Keratinocyte (primary cell): ENCODE results near the gene HLA-B. TPM values are rescaled to one million over a fixed set of nuclear protein-coding genes. Genes with fewer than 3 reads are reported as not detected.

Source experiments
- DNase-seq: peaks from one replicate; pipeline ENCODE4 v3.0.0-alpha.2; 2011; ENCODE audit warnings: low read depth, missing footprints, low spot score
- FAIRE-seq: peaks from 2 replicates; lab custom pipeline; 2011; peaks lifted over from hg19 to GRCh38; lab: Jason Lieb, UNC
- H2AFZ ChIP-seq: 2 replicates; pipeline ENCODE4 v1.6.0; 2012; ENCODE audit warnings: low read length, control low read depth, inconsistent platforms; ENCODE audit not compliant: control insufficient read depth
- H3K27ac ChIP-seq: 2 replicates; pipeline ENCODE4 v1.5.1; 2011; ENCODE audit warnings: low read length; ENCODE audit not compliant: control insufficient read depth, insufficient read depth
- H3K27me3 ChIP-seq: 3 replicates; pipeline ENCODE4 v1.6.0; 2011; ENCODE audit warnings: low read length; ENCODE audit not compliant: control insufficient read depth, insufficient read depth; ENCODE audit errors: extremely low read depth
- H3K36me3 ChIP-seq, 2 experiments: 2 replicates in 1 of 2; 3 replicates in 1 of 2; pipeline ENCODE4 v1.5.1; 2011; ENCODE audit warnings: low read length in 2 of 2, mild to moderate bottlenecking in 1 of 2; ENCODE audit not compliant: control insufficient read depth in 2 of 2, insufficient read depth in 2 of 2; ENCODE audit errors: extremely low read depth in 1 of 2
- H3K4me1 ChIP-seq: 3 replicates; pipeline ENCODE4 v1.5.1; 2011; ENCODE audit warnings: low read length; ENCODE audit not compliant: control insufficient read depth, insufficient read depth; ENCODE audit errors: extremely low read depth
- H3K4me2 ChIP-seq: 3 replicates; pipeline ENCODE4 v1.6.0; 2011; ENCODE audit warnings: low read depth, low read length; ENCODE audit not compliant: control insufficient read depth, insufficient read depth; ENCODE audit errors: extremely low read depth
- H3K4me3 ChIP-seq, 3 experiments: fragments of 200-600 bp in 1 of 3; sonication (generic) in 1 of 3; 2 replicates in 2 of 3; 3 replicates in 1 of 3; pipeline ENCODE4 v1.5.1; 2011 to 2016; ENCODE audit warnings: low read length in 3 of 3, mild to moderate bottlenecking in 3 of 3, control low read depth in 2 of 3, inconsistent platforms in 1 of 3, low read depth in 1 of 3, mixed read lengths in 1 of 3, mixed run types in 1 of 3, moderate library complexity in 1 of 3; ENCODE audit not compliant: control insufficient read depth in 2 of 3, insufficient read depth in 2 of 3; ENCODE audit errors: extremely low read depth in 1 of 3
- H3K79me2 ChIP-seq: 2 replicates; pipeline ENCODE4 v1.6.0; 2012; ENCODE audit warnings: low read length; ENCODE audit not compliant: control insufficient read depth, insufficient read depth
- H3K9ac ChIP-seq: 3 replicates; pipeline ENCODE4 v1.6.0; 2011; ENCODE audit warnings: low read length; ENCODE audit not compliant: control insufficient read depth, insufficient read depth; ENCODE audit errors: extremely low read depth
- H3K9me1 ChIP-seq: 3 replicates; pipeline ENCODE4 v1.6.0; 2011; ENCODE audit warnings: low read length; ENCODE audit not compliant: control insufficient read depth, insufficient read depth; ENCODE audit errors: extremely low read depth
- H3K9me3 ChIP-seq: 2 replicates; pipeline ENCODE4 v1.5.1; 2012; ENCODE audit warnings: low read depth, low read length; ENCODE audit not compliant: control insufficient read depth
- H4K20me1 ChIP-seq: 3 replicates; pipeline ENCODE4 v1.6.0; 2011; ENCODE audit warnings: low read length; ENCODE audit not compliant: control insufficient read depth, insufficient read depth; ENCODE audit errors: extremely low read depth
- EZH2 ChIP-seq: IDR thresholded peaks from one replicate; pipeline ENCODE4 v1.6.1; 2012; ENCODE audit warnings: inconsistent platforms, mild to moderate bottlenecking, low read length, moderate library complexity
- dilution Hi-C: fragments of 300-500 bp; cut with MboI; formaldehyde crosslinking; loops from one replicate; pipeline ENCODE4 v1.7.0; 2020; ENCODE audit warnings: low sequenced_read_pairs; ENCODE audit not compliant: extremely low pct_ligation_motif_present
- polyA plus RNA-seq, 5 experiments: library from polyadenylated mRNA; depleted of rRNA in 3 of 5; stranded (reverse) in 3 of 5; stranded (forward) in 1 of 5; unstranded in 1 of 5; fragments of >200 nt; gene quantifications; 1 replicate in 1 of 5; 2 replicates in 3 of 5; 3 replicates in 1 of 5; pipeline versions ENCODE4 v1.2.1 to v1.2.3, GENCODE V29; 2011 to 2012; ENCODE audit warnings: missing spikeins in 2 of 5, low read depth in 1 of 5, low replicate concordance in 1 of 5
- small RNA-seq, 3 experiments: library from RNA; depleted of rRNA; stranded (forward); fragments of <200 nt; gene quantifications; one replicate each; pipeline ENCODE3, GENCODE V24; 2012; ENCODE audit warnings: low read depth in 3 of 3, low replicate concordance in 1 of 3; ENCODE audit not compliant: insufficient read length in 3 of 3
- TF ChIP-seq, protein P1 (sequence below), 3 experiments: IDR thresholded peaks in 1 of 3; conservative IDR thresholded peaks in 1 of 3; optimal IDR thresholded peaks in 1 of 3; 2 replicates in 2 of 3; 3 replicates in 1 of 3; pipeline versions ENCODE3 to v1.5.1; 2011; ENCODE audit warnings: low read length in 3 of 3, mild to moderate bottlenecking in 3 of 3, moderate library complexity in 2 of 3, control low read depth in 1 of 3, inconsistent platforms in 1 of 3; ENCODE audit not compliant: insufficient read depth in 2 of 3; ENCODE audit errors: extremely low read depth in 1 of 3

HLA-B gene
- polyA plus RNA-seq, 1 donor (not counting 4 experiments of a cell fraction or from before 2014, with no cell fraction given) = 265 TPM

- no peak for FAIRE-seq
- dilution Hi-C loops = no loop called here
- no peaks in the 10 kb centered on the region for H3K79me2 ChIP-seq
Observed at GRCh38 chr6:31304683-31305082, 52.3 kb downstream of the HLA-B start.

More at GRCh38 chr6:31304683-31305082, 52.3 kb downstream of the HLA-B start:
- no peak overlapping the region for H3K4me3 ChIP-seq
- no peaks in the 10 kb centered on the region for H3K36me3 ChIP-seq
- no peak overlapping the region for H3K9ac ChIP-seq
- peaks cover 25% of the 10 kb centered on the region for H3K27me3 ChIP-seq
- no peak overlapping the region for H2AFZ ChIP-seq
- H3K4me2 ChIP-seq = no peak overlapping the region
- H3K4me1 ChIP-seq = no peaks in the 10 kb centered on the region
- H3K27ac ChIP-seq = no peak overlapping the region
- no peaks in the 10 kb centered on the region for H4K20me1 ChIP-seq
- DNase-seq = no peak
- H3K9me1 ChIP-seq = no peaks in the 10 kb centered on the region
- no peaks in the 10 kb centered on the region for H3K9me3 ChIP-seq
- no peak for TF ChIP-seq EZH2
- TF ChIP-seq, protein P1, sequence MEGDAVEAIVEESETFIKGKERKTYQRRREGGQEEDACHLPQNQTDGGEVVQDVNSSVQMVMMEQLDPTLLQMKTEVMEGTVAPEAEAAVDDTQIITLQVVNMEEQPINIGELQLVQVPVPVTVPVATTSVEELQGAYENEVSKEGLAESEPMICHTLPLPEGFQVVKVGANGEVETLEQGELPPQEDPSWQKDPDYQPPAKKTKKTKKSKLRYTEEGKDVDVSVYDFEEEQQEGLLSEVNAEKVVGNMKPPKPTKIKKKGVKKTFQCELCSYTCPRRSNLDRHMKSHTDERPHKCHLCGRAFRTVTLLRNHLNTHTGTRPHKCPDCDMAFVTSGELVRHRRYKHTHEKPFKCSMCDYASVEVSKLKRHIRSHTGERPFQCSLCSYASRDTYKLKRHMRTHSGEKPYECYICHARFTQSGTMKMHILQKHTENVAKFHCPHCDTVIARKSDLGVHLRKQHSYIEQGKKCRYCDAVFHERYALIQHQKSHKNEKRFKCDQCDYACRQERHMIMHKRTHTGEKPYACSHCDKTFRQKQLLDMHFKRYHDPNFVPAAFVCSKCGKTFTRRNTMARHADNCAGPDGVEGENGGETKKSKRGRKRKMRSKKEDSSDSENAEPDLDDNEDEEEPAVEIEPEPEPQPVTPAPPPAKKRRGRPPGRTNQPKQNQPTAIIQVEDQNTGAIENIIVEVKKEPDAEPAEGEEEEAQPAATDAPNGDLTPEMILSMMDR (optimal IDR thresholded peaks at IDR 0.05 in 1 of 3, IDR thresholded peaks at IDR 0.05 in 1 of 3, conservative IDR thresholded peaks at IDR 0.05 in 1 of 3; ENCODE audit: extremely low read depth in 1 of 3, insufficient read depth in 2 of 3, low read length in 3 of 3) = no peak

Small RNA genes within 50 kb of the gene (small RNA-seq; reads per million reads assigned to genes)
- gene HLA-S (0 reads per million in 3 experiments), gene MIR6891 (0 to 0.33 (median 0) reads per million in 3 experiments), gene RF00019 (0 reads per million in 3 experiments), gene RNU6-283P (0 reads per million in 3 experiments)

Other genes starting within 250 kb of the HLA-B start
- gene C6orf15, start 244.6 kb downstream of the HLA-B start, polyA plus RNA-seq = 0.08 to 0.35 TPM (median 0.30 TPM) in 3 replicates
- gene PSORS1C1, start 242.4 kb downstream of the HLA-B start, polyA plus RNA-seq = 3.6 to 9.4 TPM (median 5.7 TPM) in 3 replicates
- gene CDSN, start 236.7 kb downstream of the HLA-B start, polyA plus RNA-seq = 4.0 to 8.3 TPM (median 5.0 TPM) in 3 replicates
- not detected in 3 replicates for gene PSORS1C2, start 218.1 kb downstream of the HLA-B start, polyA plus RNA-seq
- 7.0 to 8.4 TPM (median 7.5 TPM) in 3 replicates for gene CCHCR1, start 199.4 kb downstream of the HLA-B start, polyA plus RNA-seq
- 2.5 to 9.4 TPM (median 7.4 TPM) in 3 replicates for gene TCF19, start 198.6 kb downstream of the HLA-B start, polyA plus RNA-seq
- gene POU5F1, start 186.5 kb downstream of the HLA-B start, polyA plus RNA-seq = 1.0 to 1.6 TPM (median 1.6 TPM) in 3 replicates
- gene HLA-C, start 85.1 kb downstream of the HLA-B start, polyA plus RNA-seq = 329 to 536 TPM (median 330 TPM) in 3 replicates
- 59.9 to 81.8 TPM (median 67.7 TPM) in 3 replicates for gene MICA, start 46.4 kb upstream of the HLA-B start, polyA plus RNA-seq
- 6.0 to 18.1 TPM (median 8.6 TPM) in 3 replicates for gene MICB, start 141.0 kb upstream of the HLA-B start, polyA plus RNA-seq
- gene MCCD1, start 171.8 kb upstream of the HLA-B start, polyA plus RNA-seq = not detected in 3 replicates
- 270 to 540 TPM (median 314 TPM) in 3 replicates for gene DDX39B, start 184.8 kb upstream of the HLA-B start, polyA plus RNA-seq
- 0.46 to 1.3 TPM (median 0.94 TPM) in 3 replicates for gene ATP6V1G2, start 189.4 kb upstream of the HLA-B start, polyA plus RNA-seq
- 4.8 to 8.9 TPM (median 7.2 TPM) in 3 replicates for gene NFKBIL1, start 190.4 kb upstream of the HLA-B start, polyA plus RNA-seq
- gene LTA, start 215.1 kb upstream of the HLA-B start, polyA plus RNA-seq = 0.04 TPM in 1 of 3 replicates, not detected in the others
- gene TNF, start 218.4 kb upstream of the HLA-B start, polyA plus RNA-seq = 0.54 to 2.3 TPM (median 0.88 TPM) in 3 replicates
- gene LTB, start 225.2 kb upstream of the HLA-B start, polyA plus RNA-seq = 0.09 TPM in 1 of 3 replicates, not detected in the others
- gene LST1, start 229.1 kb upstream of the HLA-B start, polyA plus RNA-seq = 0.18 TPM in 1 of 3 replicates, not detected in the others
- gene NCR3, start 235.8 kb upstream of the HLA-B start, polyA plus RNA-seq = not detected in 3 replicates